ENCODE measurements around the gene LOXL3.

DNA sequence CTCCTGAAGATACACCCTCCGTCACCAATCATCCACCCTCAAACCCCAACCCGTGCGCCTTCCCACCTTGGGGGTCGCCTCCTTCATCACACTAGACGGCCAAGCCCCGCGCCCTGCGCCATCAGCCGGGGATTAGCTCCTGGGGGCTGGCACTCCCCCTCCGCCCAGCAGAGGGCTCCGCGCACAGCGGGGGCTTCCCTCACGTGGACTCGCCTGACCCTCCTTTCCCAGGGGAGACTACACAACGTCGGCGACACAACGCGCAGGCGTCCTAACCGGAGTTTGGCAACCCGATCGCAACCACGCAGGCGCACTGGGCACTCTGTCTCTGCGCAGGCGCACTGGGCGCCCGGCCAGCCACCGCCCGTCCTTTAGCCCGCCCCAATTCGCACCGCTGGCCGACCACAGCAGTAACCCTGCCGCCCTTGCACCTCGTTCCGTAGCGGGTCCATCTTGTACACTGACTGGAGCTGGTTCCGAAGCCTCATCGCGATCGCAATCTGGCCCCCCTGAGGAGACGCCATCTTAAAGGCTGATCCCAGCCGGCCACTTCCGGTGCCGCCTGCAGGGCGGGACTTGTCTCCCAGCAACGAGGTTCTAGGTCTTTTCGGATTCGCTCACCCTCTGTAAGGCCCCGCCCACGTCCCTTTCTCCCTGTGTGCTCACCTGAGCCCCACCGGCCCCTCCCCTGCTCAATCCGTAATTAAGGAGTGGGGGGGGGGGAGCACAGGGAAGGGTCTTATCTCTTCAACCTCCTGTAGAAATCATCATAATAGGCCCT is 46.4 kb downstream of the LOXL3 start, which contains the start of gene PCGF1:
- TF ChIP-seq EGR1 (IDR thresholded peaks at IDR 0.05; ENCODE audit: low read depth) (no peak), SP1 (IDR thresholded peaks at IDR 0.05; ENCODE audit: low read depth) (no peak), EZH2 (IDR thresholded peaks at IDR 0.05) (no peak), POLR2A (IDR thresholded peaks at IDR 0.05; ENCODE audit: borderline replicate concordance, extremely low read depth, insufficient read depth, insufficient read length) (peak; percentile 46)
- TF ChIP-seq, protein P1, sequence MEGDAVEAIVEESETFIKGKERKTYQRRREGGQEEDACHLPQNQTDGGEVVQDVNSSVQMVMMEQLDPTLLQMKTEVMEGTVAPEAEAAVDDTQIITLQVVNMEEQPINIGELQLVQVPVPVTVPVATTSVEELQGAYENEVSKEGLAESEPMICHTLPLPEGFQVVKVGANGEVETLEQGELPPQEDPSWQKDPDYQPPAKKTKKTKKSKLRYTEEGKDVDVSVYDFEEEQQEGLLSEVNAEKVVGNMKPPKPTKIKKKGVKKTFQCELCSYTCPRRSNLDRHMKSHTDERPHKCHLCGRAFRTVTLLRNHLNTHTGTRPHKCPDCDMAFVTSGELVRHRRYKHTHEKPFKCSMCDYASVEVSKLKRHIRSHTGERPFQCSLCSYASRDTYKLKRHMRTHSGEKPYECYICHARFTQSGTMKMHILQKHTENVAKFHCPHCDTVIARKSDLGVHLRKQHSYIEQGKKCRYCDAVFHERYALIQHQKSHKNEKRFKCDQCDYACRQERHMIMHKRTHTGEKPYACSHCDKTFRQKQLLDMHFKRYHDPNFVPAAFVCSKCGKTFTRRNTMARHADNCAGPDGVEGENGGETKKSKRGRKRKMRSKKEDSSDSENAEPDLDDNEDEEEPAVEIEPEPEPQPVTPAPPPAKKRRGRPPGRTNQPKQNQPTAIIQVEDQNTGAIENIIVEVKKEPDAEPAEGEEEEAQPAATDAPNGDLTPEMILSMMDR (IDR thresholded peaks at IDR 0.05 in 2 of 3, conservative IDR thresholded peaks at IDR 0.05 in 1 of 3; ENCODE audit: borderline replicate concordance in 1 of 3, insufficient read depth in 1 of 3, low read depth in 2 of 3, low read length in 2 of 3), result peak in 2 of 3 experiments; percentile 25 to 32; a peak in 1 of 6 replicates
